HG03045 (cell line): ENCODE results near the gene DEFB113.

Experiments used
- ATAC-seq: cut with Tn5 transposase; IDR thresholded peaks from one replicate; pipeline ENCODE4 v1.9.1; 2021; ENCODE audit warnings: mild to moderate bottlenecking, moderate library complexity; ENCODE audit not compliant: unreplicated experiment

The DEFB113 gene

GRCh38 chr6:49937017-49937416, 32.4 kb downstream of the DEFB113 start:
- no peak for ATAC-seq

GRCh38 chr6:49935387-49935786, 34.0 kb downstream of the DEFB113 start:
- ATAC-seq: no peak

- no peak for ATAC-seq
Observed at GRCh38 chr6:49934770-49935169, 34.7 kb downstream of the DEFB113 start.

- ATAC-seq: no peak
Observed at GRCh38 chr6:49933526-49933925, 35.9 kb downstream of the DEFB113 start.

- no peak for ATAC-seq
Observed at GRCh38 chr6:49929340-49929739, 40.1 kb downstream of the DEFB113 start.

- no peak for ATAC-seq
Observed at GRCh38 chr6:49923826-49924225, 45.6 kb downstream of the DEFB113 start.

GRCh38 chr6:49919935-49920644, 49.3 kb downstream of the DEFB113 start:
- ATAC-seq: no peak

- no peak for ATAC-seq
Observed at GRCh38 chr6:49919261-49919660, 50.2 kb downstream of the DEFB113 start.

- ATAC-seq: no peak
Observed at GRCh38 chr6:49918787-49919186, 50.6 kb downstream of the DEFB113 start.
